ENCODE measurements around the gene MLST8.

GRCh38 chr16:2205967-2206313, 686 bp downstream of the MLST8 start:
- TF ChIP-seq SUZ12 (IDR thresholded peaks at IDR 0.05; ENCODE audit: extremely low read depth, insufficient read depth, insufficient read length) (no peak), YY1 (IDR thresholded peaks at IDR 0.05; ENCODE audit: insufficient read depth, insufficient read length) (no peak)

Data from NT2/D1 (cell line).